COLO829 (cell line): ENCODE measurements around the gene SLC49A3.
"Not testable (repeated sequence)": the region's sequence is repeated elsewhere in the genome, so short reads cannot be mapped to it uniquely, and the experiment has no call there.

ENCODE experiments used
- DNase-seq: peaks from one replicate; pipeline ENCODE4 v3.0.0; 2012; ENCODE audit warnings: low spot score

Gene SLC49A3

DNA sequence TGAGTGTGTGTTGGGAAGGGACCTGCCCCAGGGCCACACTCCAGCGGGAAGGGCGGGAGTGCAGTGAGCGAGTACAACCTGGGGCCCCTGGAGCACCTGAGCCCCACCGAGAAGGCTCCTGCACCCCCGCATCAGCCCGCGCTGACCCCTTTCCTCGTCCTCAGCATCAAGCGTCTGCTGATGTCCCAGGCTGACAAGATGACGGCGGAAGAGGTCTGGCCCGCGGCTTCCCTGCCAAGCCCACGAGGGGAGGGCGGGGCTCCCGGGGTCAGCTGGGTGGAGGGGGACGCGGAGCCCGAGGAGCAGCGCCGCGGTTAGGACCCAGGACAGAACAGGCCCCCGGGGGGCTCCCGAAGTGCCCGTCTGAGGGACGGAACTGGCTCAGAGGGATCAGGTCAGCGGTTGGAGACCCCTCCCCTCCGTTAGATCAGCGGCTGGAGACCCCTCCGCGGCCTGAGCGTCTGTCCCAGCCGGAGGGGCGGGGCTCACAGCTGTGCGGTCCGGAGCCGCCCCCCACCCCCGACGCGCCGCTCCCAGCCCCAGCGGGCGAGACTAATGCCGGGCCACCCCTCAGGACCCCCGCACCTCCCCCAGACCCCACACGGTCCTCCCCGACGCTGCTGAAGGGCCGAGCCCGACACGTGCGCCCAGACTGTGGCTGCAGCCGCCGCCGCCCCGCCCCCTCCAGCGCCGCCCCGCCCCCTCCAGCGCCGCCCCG, 7.9 kb downstream of the SLC49A3 start:
- DNase-seq: no peak

GRCh38 chr4:680551-680927, 8.4 kb downstream of the SLC49A3 start:
- no peak for DNase-seq

DNA sequence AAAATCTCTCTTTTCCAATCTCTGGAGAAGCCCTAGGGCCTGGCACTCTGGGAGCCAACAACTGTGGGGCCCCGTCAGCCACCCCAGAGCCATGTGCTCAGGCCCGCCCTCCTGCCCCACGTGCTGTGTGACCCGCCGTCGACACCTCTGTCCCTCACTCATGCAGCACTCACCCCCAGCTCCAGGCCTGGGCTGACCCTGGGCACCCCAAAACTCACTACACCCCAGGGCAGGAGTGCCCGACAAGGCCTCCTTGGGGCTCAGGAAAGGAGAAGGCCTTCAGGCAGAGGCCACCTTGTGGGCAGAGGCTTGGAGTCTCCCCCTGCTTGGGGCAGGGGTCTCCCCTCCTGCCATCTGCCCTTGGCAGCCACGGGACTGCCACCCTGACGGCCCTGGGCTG, 8.9 kb downstream of the SLC49A3 start:
- no peak for DNase-seq

DNA sequence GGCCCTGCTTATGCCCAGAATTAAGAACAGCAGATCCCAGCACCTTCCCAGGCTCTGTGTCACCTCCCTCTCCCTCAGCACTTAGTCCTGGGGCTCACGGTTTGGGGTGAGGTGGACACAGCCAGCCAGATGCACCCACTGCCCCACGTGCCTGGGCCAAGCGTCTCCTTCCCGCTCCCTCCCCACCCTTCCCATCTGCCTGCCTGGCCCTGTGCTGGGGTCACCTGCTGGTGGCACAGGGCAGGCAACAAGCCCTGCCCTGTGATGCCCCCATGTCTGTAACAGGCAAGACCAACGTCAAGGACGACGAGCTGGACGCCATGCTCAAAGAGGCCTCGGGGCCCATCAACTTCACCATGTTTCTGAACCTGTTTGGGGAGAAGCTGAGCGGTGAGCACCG, 9.3 kb downstream of the SLC49A3 start:
- no peak for DNase-seq

- no peak for DNase-seq
These were observed 9.9 kb downstream of the SLC49A3 start for GRCh38 chr4:679104-679481.

GRCh38 chr4:678331-679103, 10.4 kb downstream of the SLC49A3 start:
- DNase-seq: no peak

- DNase-seq: no peak
These were observed 11.3 kb downstream of the SLC49A3 start for GRCh38 chr4:677431-678293.

DNA sequence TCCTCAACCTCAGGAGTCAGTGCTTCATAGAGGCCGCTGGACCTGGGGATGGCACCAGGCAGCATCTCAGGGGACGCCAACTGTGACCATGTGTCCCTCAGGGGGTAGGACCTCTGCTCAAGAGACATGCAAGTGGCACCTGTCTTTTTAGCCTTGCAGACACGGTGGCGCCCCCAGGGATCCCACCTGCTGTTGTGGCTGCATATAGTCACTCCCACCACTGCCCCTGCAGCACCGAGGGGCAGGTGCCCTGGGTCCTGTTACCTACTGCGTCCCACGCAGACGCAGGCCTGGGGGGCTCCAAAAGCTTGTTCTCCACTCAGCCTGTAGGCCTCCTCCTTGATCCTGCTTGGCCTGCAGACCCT, 12.1 kb downstream of the SLC49A3 start:
- DNase-seq: no peak

DNA sequence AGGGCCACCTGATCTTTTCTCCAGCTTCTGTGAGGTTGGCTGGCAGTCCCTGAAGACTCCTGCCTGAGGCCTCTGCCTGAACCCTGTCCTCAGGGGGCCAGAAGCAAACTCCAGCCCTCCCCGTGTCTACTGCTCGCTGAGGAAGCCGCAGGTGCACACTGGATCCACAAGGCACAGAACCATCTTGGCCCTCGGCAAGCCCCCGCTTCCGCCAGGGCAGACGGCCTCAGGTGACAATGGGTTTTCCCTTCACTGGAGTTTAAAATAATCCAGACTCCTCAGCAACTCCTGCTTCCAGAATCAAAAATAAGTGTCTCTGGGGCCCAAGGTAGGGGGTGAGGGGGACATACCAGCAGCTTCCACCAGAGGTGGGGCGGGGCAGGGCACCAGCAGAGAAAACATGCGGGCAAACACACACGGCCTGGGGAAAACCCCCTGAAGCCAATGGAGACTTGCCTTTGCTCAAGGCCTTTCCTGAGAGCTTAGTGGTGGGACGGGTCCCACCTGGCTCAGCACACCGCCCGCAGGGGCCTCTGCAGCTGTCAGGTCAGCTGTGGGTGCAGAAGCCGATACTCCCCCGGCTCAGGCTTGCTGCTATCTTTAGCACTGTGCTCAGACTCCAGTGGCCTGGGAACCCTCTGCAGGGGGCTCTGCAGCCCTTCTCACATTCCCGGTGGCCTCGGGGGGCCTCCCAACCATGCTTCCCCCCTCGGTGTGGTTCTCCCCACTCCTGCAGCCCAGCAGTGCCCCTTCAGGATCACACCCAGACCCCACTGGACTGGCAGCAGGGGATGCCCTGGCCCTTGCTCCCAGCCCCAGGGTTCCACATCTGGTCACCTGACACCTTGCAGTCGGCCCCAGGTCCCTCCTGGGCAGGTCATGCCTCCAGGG, 12.7 kb downstream of the SLC49A3 start:
- no peak for DNase-seq

DNA sequence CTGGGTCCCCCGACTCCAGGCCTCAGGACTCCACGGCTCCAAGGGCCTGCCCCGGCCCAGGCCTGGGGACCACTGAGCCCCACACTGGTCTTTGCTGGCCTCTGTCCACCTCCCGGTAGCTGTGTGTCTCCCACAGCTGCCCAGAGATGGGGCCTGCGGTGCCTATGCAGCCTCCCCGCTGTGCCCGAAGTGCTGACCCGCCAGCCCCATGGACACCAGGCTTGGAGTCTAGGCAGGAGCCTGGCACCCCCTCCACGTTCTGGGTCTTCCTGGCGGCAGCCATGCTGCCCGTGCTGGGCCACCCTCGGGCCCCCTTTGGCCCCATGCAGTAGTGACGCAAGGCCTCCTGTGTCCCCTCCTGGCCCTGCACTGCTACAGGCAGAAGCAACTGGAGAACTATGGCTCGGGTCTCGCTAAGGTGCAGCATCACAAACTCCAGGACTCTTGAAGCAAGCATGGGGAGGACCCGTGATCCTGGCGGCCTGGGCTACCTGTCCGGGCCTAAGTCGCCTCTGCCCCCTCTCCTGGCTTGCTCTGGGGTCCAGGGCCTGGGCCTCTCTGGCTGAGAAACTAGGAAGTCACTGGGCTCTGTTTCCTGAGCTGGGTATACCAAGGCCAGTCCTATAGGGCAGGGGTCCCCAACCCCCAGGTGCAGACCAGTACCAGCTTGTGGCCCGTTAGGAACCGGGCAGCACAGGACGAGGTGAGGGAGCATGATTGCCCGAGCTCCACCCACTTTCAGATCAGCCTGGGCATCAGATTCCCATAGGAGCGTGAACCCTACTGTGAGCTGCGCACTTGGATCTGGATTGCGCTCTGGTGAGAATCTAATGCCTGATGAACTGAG, 13.7 kb downstream of the SLC49A3 start:
- no peak for DNase-seq

DNA sequence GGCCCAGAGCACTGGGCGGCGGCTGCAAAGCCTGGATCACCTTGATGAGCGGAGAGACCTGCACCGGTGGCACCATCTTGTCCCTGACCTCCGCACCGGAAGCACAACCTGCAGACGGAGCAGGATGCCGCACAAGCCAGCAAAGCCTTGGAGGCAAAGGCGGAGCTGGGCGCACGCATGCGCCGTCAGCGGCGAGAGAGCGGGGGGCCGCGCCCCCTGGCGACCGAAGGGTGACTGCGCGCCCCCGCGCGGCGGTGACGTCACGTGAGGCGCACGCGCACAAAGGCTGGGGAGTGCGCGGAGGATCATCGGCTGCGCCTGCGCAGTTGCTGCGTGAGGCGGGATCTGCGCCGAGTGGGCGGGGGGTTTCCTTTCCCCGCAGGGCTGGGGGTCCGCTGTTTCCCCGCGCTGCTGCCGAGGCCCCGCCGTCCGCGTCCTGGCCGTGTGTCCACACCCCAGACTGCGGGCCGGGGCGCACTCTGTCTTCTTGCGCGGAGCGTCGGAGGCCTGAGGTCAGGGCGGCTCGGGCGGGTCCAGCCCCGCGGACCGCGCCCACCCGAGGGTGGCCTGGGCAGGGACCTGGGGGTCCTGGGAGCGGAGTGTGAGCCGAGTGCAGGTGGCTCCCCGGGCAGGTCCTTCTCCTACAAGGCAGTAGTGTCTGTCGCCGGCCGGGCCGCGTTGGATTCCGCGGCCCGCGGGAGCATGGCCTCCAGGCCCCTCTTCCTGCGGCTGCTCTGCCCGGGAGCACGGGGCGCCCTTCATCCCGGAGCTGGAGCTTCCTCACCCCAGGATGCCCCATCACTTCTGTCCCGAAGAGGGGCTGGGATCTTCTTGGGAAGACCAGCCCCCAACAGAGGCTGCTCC, 14.5 kb downstream of the SLC49A3 start, which contains the start of the genes ATP5ME and MYL5:
Gene ATP5ME, minus strand, starts transcription at position 105 of the 864 bp plus-strand sequence. Its CDS starts 29 bp downstream, at position 76.
Gene MYL5, plus strand, starts transcription at position 371 of the 864 bp plus-strand sequence. CDS start 3,485 bp downstream, outside the sequence.
- peak; percentile 99 for DNase-seq

DNA sequence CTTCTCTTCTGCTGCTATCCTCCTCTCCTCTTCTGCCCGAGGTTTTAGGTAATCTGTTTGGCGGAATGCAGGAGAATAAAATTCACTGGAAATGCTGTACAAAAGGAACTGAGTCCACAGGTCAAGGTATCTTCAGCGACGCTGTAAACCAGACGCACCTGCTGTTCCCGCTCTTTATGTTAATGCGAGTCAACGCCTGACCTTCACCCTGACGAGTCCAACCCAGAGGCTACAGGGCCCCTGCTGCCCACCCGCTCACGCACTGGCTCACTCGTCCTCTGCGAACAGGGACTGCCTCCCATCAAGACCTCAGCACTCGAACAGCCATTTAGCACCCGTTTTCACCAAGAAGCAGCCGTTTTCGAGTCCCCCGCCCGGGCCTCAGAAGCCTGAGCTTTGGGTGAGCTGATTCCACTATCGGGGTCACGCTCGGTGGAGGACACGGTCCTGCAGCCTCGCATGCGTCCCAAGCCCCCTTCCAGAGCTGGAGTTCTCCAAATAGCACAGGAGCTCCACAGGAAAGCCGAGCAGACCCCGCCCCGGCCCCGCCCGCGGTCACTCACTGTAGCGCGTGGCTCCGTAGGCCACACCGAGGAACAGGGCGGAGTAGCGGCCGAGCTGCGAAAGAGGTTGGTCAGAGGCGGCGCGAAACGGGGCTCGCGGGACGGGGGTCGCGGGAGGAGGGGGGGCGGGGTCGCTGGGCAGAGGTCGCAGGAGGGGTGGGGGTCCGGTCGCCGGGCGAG, 15.4 kb downstream of the SLC49A3 start:
- no peak for DNase-seq

DNA sequence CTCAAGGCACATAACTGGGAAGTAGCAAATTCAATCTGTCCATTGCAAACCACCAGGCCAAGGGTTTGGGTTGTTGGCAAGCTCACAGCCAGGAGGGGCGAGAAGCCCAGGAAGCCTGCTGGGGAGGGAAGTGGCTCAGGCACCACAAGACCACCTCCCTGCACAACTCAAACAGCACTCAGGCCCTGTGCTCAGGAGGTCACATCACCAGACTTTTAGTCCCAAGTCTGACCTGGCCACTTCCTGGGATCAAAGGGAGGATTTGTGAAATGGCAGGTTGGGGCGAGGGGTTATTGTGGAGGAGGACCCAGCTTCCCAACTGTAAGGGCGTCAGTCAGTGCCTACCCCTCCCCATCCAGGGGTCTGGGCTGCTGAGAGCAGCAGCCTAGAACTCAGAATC, 17.2 kb downstream of the SLC49A3 start:
- DNase-seq: no peak

DNA sequence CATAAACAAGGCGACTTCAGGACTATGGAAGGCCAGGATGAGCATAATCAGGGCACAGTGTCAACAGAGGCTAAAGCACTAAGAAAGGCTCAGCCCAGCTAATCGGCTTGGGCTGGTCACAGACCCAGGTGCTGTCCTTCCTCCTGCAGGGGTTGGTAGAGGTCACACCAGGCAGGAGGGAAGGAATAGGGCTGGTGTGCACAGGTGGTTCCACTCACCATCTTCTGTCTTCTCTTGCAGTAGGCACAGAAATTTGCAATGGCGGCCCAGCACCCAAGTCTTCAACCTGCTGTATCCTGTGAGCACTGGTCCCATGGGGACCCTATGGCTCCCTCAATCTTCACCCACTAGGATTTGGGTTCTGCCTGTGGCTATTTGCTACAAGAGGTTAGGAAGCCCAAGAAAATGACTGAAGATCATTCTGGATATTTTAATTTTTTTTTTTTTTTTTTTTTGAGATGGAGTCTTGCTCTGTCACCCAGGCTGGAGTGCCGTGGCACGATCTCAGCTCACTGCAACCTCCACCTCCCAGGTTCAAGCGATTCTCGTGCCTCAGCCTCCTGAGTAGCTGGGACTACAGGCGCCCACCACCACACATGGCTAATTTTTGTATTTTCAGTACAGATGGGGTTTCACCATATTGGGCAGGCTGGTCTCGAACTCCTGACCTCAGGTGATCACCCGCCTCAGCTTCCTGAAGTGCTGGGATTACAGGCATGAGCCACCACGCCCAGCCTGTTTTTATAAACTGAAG, 19.0 kb downstream of the SLC49A3 start:
- DNase-seq: not testable (repeated sequence)

GRCh38 chr4:668219-668618, 20.7 kb downstream of the SLC49A3 start:
- not testable (repeated sequence) for DNase-seq

DNA sequence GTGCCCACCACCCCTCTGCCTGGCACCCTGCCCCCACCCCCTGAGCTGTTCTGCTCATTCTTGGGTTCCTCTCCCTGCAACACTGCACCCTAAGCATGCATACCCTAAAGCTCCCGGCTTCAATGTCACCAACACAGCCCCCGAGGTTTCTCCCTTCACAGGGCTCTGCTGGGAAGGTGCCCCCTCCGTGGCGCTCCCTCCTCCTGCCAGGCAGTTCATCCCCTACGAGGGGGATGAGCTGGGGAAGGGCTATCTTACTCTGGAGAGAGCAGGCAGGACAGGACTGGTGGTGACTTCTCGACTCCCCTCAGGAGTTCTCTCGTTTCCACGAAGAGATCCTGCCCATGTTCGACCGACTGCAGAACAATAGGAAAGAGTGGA, 21.4 kb downstream of the SLC49A3 start:
- no peak for DNase-seq

GRCh38 chr4:666822-667544, 22.0 kb downstream of the SLC49A3 start:
- no peak for DNase-seq

DNA sequence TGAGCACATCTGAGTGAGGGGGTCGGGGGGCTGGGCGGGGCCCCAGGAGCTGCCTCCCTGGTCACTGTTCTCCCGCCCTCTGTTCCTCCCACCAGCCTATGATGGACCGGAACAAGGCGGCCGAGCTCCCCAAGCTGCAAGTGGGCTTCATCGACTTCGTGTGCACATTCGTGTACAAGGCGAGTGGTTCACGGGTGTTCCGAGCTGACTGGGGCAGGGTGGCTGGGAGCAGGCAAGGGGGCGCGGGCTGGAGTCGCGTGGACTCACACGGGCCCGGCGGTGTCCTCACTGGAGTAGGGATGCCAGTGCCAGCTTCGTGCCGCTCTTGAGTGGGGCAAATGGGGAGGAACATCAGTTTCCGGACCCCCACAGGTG, 22.5 kb downstream of the SLC49A3 start:
- DNase-seq: no peak
